Body of pancreas (tissue), 4 donors: Measurements from ENCODE around the gene KIF26A. TPM values are rescaled to one million over a fixed set of nuclear protein-coding genes. Genes with fewer than 3 reads are reported as not detected.

Source experiments
- ATAC-seq: fragments of 150-250 bp; one replicate; pipeline ENCODE4 v1.9.1; 2016
- DNase-seq, 4 donors: peaks; one replicate each; pipeline ENCODE4 v3.0.0-alpha.2; 2019
- H3K27ac ChIP-seq, 4 donors: fragments of 200-600 bp; sonication (generic); 1 replicate in 3 of 4; 2 replicates in 1 of 4; pipeline versions ENCODE4 v1.5.1 to v1.6.1; 2016 to 2019; ENCODE audit warnings: mild to moderate bottlenecking in 1 of 4, mixed read lengths in 1 of 4, moderate library complexity in 1 of 4
- H3K27me3 ChIP-seq, 2 donors: fragments of 200-600 bp; sonication (generic); one replicate each; pipeline ENCODE4 v1.6.0; 2016; ENCODE audit warnings: mild to moderate bottlenecking in 1 of 2
- H3K36me3 ChIP-seq, 2 donors: fragments of 200-600 bp; sonication (generic); replicated peaks in 1 of 2; 2 replicates each; pipeline ENCODE4 v1.5.1; 2016; ENCODE audit warnings: low read depth in 2 of 2; ENCODE audit not compliant: insufficient read depth in 1 of 2
- H3K4me1 ChIP-seq: fragments of 200-600 bp; sonication (generic); one replicate; pipeline ENCODE4 v1.6.0; 2016
- H3K4me3 ChIP-seq, 2 donors: fragments of 200-600 bp; sonication (generic); 1 replicate in 1 of 2; 2 replicates in 1 of 2; pipeline ENCODE4 v1.5.1; 2016 to 2019
- H3K9me3 ChIP-seq, 3 donors: fragments of 200-600 bp; sonication (generic); 1 replicate in 2 of 3; 2 replicates in 1 of 3; pipeline ENCODE4 v1.5.1; 2016
- POLR2A ChIP-seq, 3 donors: fragments of 450-650 bp; IDR thresholded peaks; one replicate each; pipeline ENCODE4 v1.6.1; 2016; ENCODE audit warnings: antibody characterized with exemption in 3 of 3, mild to moderate bottlenecking in 2 of 3
- WGBS, 2 donors: methylation state at CpG; one replicate each; pipeline ENCODE4 v1.1.5; 2017; 5-methylcytosine and 5-hydroxymethylcytosine counted together
- intact Hi-C: fragments of 100-400 bp; cut with DNase I; formaldehyde crosslinking; loops from one replicate; pipeline ENCODE4 v1.15.1; 2023
- total RNA-seq, 2 donors: library from RNA; depleted of rRNA; stranded (reverse); fragments of >200 nt; gene quantifications; one replicate each; pipeline ENCODE4 v1.1.0, GENCODE V29; 2016
- TF ChIP-seq, protein P1 (sequence below), 7 experiments: fragments of 450-650 bp in 4 of 7; fragments of 200-600 bp in 3 of 7; sonication (generic) in 3 of 7; IDR thresholded peaks; one replicate each; pipeline ENCODE4 v1.5.1; 2016 to 2019; ENCODE audit warnings: antibody characterized with exemption in 7 of 7

The KIF26A gene
- total RNA-seq, 2 donors from 2014 or later = 14.8 to 17.1 TPM

- Histone ChIP-seq H3K4me3 (no peak overlapping the region), H3K27ac (no peak overlapping the region), H3K9me3 (no peaks in the 10 kb centered on the region), H3K27me3 (no peaks in the 10 kb centered on the region), H3K4me1 (peaks cover 7% of the 10 kb centered on the region), H3K36me3 (no peaks in the 10 kb centered on the region)
- ATAC-seq (no peak), DNase-seq (no peak)
- TF ChIP-seq POLR2A (IDR thresholded peaks at IDR 0.05) = no peak
- TF ChIP-seq, protein P1, sequence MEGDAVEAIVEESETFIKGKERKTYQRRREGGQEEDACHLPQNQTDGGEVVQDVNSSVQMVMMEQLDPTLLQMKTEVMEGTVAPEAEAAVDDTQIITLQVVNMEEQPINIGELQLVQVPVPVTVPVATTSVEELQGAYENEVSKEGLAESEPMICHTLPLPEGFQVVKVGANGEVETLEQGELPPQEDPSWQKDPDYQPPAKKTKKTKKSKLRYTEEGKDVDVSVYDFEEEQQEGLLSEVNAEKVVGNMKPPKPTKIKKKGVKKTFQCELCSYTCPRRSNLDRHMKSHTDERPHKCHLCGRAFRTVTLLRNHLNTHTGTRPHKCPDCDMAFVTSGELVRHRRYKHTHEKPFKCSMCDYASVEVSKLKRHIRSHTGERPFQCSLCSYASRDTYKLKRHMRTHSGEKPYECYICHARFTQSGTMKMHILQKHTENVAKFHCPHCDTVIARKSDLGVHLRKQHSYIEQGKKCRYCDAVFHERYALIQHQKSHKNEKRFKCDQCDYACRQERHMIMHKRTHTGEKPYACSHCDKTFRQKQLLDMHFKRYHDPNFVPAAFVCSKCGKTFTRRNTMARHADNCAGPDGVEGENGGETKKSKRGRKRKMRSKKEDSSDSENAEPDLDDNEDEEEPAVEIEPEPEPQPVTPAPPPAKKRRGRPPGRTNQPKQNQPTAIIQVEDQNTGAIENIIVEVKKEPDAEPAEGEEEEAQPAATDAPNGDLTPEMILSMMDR (IDR thresholded peaks at IDR 0.05) = no peak
- 80 to 83% methylated on average over 3 to 18 of the region's 18 CpGs for WGBS, 2 donors
- intact Hi-C loops = no loop called here
These were observed 28.3 kb downstream of the KIF26A start for GRCh38 chr14:104166698-104167097.

GRCh38 chr14:104168603-104169002 is 30.2 kb downstream of the KIF26A start:
- Histone ChIP-seq H3K9me3 (no peaks in the 10 kb centered on the region), H3K27ac (no peak overlapping the region), H3K27me3 (no peaks in the 10 kb centered on the region), H3K4me3 (no peak overlapping the region), H3K4me1 (peaks cover 15% of the 10 kb centered on the region), H3K36me3 (no peaks in the 10 kb centered on the region)
- ATAC-seq = no peak
- intact Hi-C loops = no loop called here
- no peak for DNase-seq
- TF ChIP-seq, protein P1 (IDR thresholded peaks at IDR 0.05) = no peak
- no peak for TF ChIP-seq POLR2A (IDR thresholded peaks at IDR 0.05)
- 88 to 96% methylated on average over 8 to 15 of the region's 15 CpGs for WGBS, 2 donors

- intact Hi-C loops = no loop called here
- Histone ChIP-seq H3K4me1 (peaks cover 15% of the 10 kb centered on the region), H3K27me3 (no peaks in the 10 kb centered on the region), H3K9me3 (no peaks in the 10 kb centered on the region), H3K36me3 (no peaks in the 10 kb centered on the region), H3K27ac (no peak overlapping the region), H3K4me3 (no peak overlapping the region)
- whole genome bisulfite sequencing, 2 donors = 74 to 84% methylated on average over 9 to 18 of the region's 20 CpGs
- DNase-seq = no peak
- ATAC-seq = no peak
- TF ChIP-seq, protein P1 (IDR thresholded peaks at IDR 0.05) = no peak
- TF ChIP-seq POLR2A (IDR thresholded peaks at IDR 0.05) = no peak
These were observed 30.8 kb downstream of the KIF26A start for GRCh38 chr14:104169005-104169698.

GRCh38 chr14:104169699-104170479 is 31.5 kb downstream of the KIF26A start:
- Histone ChIP-seq H3K4me3 (no peak overlapping the region), H3K27ac (no peak overlapping the region), H3K4me1 (peaks cover 15% of the 10 kb centered on the region), H3K9me3 (no peaks in the 10 kb centered on the region), H3K36me3 (no peaks in the 10 kb centered on the region), H3K27me3 (no peaks in the 10 kb centered on the region)
- TF ChIP-seq, protein P1 (IDR thresholded peaks at IDR 0.05) = no peak
- TF ChIP-seq POLR2A (IDR thresholded peaks at IDR 0.05) = no peak
- DNase-seq (no peak), ATAC-seq (no peak)
- intact Hi-C loops = no loop called here
- WGBS, 2 donors = 79% methylated on average over 27 of the region's 27 CpGs
